ENCODE results near the gene IL21R.

Gene IL21R

GRCh38 chr16:27458987-27459688 lies 57.2 kb downstream of the IL21R start:
- no peak for TF ChIP-seq CTCF (IDR thresholded peaks at IDR 0.05)

GRCh38 chr16:27460213-27460612 lies 58.2 kb downstream of the IL21R start:
- no peak for TF ChIP-seq CTCF (IDR thresholded peaks at IDR 0.05)

DNA sequence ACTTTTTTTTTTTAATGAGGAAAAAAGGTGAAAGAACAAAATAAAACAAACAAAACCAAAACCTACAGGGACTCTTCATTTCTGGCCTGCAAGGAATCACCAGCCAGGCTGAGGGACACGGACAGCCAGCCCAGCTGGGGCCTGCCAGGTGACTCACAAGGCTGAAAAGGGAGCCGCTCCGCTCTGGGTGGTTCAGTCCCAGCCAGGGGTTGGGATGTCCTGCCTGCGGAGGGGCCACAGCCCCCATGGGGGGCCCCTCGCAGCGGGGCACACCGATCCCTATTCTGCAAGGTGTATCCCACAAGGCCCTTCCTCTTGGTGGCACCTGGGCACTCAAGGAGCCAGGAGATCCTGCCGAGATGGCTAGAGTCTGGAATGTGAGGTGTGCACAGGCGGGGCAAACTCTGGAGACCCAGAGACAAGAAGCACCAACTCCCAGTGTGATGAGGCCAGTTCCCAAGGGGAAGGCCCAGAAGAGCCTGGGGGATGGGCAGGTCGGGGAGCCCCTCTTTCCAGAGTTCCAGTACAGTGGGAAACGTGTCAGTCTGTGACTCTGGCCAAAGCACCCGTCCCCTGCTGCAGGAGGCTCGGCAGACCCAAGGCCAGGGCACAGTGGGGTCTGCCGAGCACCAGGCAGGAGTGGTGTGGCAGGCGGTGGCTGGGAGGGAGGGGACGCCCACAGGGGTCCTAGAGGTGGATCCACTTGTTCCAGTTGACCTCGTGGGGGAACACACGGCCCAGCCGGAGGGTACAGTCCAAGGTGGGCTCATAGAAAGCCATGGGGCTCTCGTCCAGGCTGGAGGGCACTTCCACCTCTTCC lies 58.9 kb downstream of the IL21R start:
- TF ChIP-seq CTCF (IDR thresholded peaks at IDR 0.05): no peak

GRCh38 chr16:27461483-27462171 lies 59.7 kb downstream of the IL21R start:
- TF ChIP-seq CTCF (IDR thresholded peaks at IDR 0.05): no peak

- no peak for TF ChIP-seq CTCF (IDR thresholded peaks at IDR 0.05)
Observed at GRCh38 chr16:27462200-27462845, 60.3 kb downstream of the IL21R start.

DNA sequence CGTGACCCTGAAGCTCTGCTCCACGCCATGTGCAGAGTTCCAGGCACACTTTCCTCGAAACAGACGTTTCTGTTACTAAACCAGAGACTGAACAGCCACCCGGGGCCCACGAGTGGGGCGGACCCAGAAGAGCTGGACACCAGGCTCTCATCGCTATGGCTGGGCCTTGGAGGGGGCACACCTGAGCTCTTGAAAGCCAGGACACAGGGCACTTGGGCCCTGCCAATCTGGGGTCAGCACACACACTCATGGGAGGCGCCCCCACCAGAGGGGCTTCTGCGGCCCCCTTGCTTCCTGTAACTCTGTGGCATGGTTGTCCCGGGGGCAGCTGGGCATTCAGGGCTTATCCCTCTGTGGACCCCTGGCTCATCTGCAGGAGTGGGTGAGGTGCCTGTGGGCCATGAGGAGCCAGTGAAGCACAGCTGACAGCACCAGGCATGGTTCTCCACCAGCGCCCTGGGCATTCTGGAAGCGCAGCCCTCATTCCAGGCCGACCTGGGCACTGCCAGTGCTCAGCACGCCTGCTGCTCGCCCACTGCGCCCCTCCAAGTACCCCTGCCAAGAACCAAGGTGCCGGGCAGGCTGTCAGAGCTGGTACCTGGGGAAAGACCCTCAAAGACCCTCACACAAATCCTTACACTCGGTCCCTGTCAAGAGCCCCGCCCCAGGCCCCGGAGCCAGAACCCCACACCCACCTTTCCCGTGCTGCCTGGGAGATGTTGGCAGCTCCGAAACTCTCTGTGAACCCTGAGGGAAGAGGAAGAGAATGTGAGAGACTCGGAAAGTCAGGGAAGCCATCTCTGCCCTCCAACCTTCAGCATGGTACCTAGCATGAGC lies 61.1 kb downstream of the IL21R start:
- TF ChIP-seq CTCF (IDR thresholded peaks at IDR 0.05): no peak
